GF-D8 (cell line): Measurements from ENCODE around the gene TSPAN14.

Experiments used
- DNase-seq: peaks from one replicate; lab custom pipeline; 2025; lab: John Stamatoyannopoulos, UW

Gene TSPAN14

GRCh38 chr10:80455461-80456349, 1.6 kb downstream of the TSPAN14 start:
- no peak for DNase-seq

GRCh38 chr10:80457554-80458262, 3.6 kb downstream of the TSPAN14 start:
- no peak for DNase-seq

GRCh38 chr10:80458263-80458625, 4.1 kb downstream of the TSPAN14 start:
- DNase-seq: no peak

- no peak for DNase-seq
Measured at GRCh38 chr10:80458638-80459037, 4.5 kb downstream of the TSPAN14 start.

GRCh38 chr10:80459047-80459865, 5.1 kb downstream of the TSPAN14 start:
- peak; percentile 86 for DNase-seq

- DNase-seq: no peak
Measured at GRCh38 chr10:80460399-80461207, 6.5 kb downstream of the TSPAN14 start.

- no peak for DNase-seq
Measured at GRCh38 chr10:80461208-80462183, 7.4 kb downstream of the TSPAN14 start.

- no peak for DNase-seq
Measured at GRCh38 chr10:80462299-80462980, 8.3 kb downstream of the TSPAN14 start.

GRCh38 chr10:80462981-80463741, 9.1 kb downstream of the TSPAN14 start:
- DNase-seq: peak; percentile 43

GRCh38 chr10:80463868-80464267, 9.8 kb downstream of the TSPAN14 start:
- DNase-seq: no peak

- no peak for DNase-seq
Measured at GRCh38 chr10:80464557-80465450, 10.7 kb downstream of the TSPAN14 start.

GRCh38 chr10:80465451-80465835, 11.3 kb downstream of the TSPAN14 start:
- DNase-seq: no peak

GRCh38 chr10:80465839-80466590, 11.9 kb downstream of the TSPAN14 start:
- no peak for DNase-seq

- no peak for DNase-seq
Measured at GRCh38 chr10:80466724-80467326, 12.7 kb downstream of the TSPAN14 start.

- no peak for DNase-seq
Measured at GRCh38 chr10:80468002-80468401, 13.9 kb downstream of the TSPAN14 start.

GRCh38 chr10:80468806-80469421, 14.8 kb downstream of the TSPAN14 start:
- DNase-seq: no peak
